ENCODE measurements around the gene KRTAP3-3.

KRTAP3-3 gene

DNA sequence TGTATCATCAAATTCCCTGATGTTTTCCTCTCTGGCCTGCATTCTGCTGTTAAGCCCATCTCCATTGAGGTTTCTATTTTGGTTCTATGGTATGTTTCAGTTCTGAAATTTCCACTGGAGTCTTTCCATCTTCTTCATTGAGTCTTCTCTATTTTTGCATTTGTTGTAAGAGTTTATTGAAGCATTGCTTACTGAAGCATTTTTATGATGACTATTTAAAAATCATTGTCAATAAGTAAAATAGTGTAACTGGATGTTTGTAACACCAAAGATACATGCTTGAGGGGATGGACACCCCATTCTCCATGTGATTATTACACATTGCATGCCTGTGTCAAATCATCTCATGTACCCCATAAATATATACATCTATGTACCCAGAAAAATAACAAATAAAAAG lies 18.4 kb downstream of the KRTAP3-3 start:
- no peaks in the 10 kb centered on the region for H3K79me1 ChIP-seq (replicated peaks; ENCODE audit: low read length, poor library complexity, severe bottlenecking)
- DNase-seq = no peak

DNA sequence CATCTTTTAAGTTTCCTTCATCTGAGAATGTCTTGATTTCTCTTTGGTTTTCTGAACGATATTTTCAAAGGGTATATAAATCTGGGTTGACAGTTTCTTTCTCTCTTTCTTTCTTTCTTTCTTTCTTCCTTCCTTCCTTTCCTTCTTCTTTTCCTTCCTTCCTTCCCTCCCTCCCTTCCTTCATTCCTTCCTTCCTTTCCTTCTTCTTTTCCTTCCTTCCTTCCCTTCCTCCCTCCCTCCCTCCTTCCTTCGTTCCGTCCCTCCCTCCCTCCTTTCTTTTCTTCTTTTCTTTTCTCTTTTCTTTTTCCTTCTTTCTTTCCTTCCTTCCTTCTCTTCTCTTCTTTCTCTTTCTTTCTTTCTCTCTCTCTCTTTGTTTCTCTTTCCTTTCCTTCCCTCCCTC lies 19.6 kb downstream of the KRTAP3-3 start:
- Histone ChIP-seq H3K4me2 (ENCODE audit: low read length, poor library complexity, severe bottlenecking) (no peak overlapping the region), H3K9ac (ENCODE audit: low read length) (no peak overlapping the region), H3K36me3 (ENCODE audit: control insufficient read depth in 1 of 2, insufficient read depth in 2 of 2, low read depth in 1 of 2, low read length in 2 of 2) (no peaks in the 10 kb centered on the region), H3K27ac (ENCODE audit: low read length, poor library complexity, severe bottlenecking) (no peak overlapping the region), H2AFZ (ENCODE audit: low read depth, low read length) (no peak overlapping the region), H3K4me1 (ENCODE audit: control insufficient read depth, insufficient read depth, low read depth, low read length) (peaks cover 3% of the 10 kb centered on the region), H3K4me3 (ENCODE audit: insufficient read depth in 1 of 2, low read depth in 1 of 2, low read length in 2 of 2) (no peak overlapping the region), H4K91ac (ENCODE audit: low read length) (no peak overlapping the region), H2AK5ac (ENCODE audit: low read length, severe bottlenecking) (no peak overlapping the region), H2BK15ac (ENCODE audit: low read depth, poor library complexity, severe bottlenecking) (no peak overlapping the region), H3K4ac (ENCODE audit: low read depth in 1 of 2, low read length in 2 of 2) (no peak overlapping the region), H3K14ac (ENCODE audit: low read length in 2 of 2) (no peak overlapping the region), H2BK5ac (ENCODE audit: low read depth, low read length, poor library complexity, severe bottlenecking) (no peak overlapping the region), H3K18ac (ENCODE audit: low read depth in 1 of 2, low read length in 2 of 2) (no peak overlapping the region), H3K9me3 (ENCODE audit: control insufficient read depth, low read length) (no peaks in the 10 kb centered on the region), H3K27me3 (ENCODE audit: control insufficient read depth in 1 of 2, insufficient read depth in 1 of 2, low read length in 2 of 2) (no peaks in the 10 kb centered on the region), H3K23ac (ENCODE audit: low read length in 2 of 2) (no peak overlapping the region), H4K8ac (ENCODE audit: low read length) (no peak overlapping the region), H2BK12ac (ENCODE audit: low read length in 2 of 2) (no peak overlapping the region), H2BK120ac (ENCODE audit: low read depth, low read length) (no peak overlapping the region), H3K79me1 (replicated peaks; ENCODE audit: low read length, poor library complexity, severe bottlenecking) (no peaks in the 10 kb centered on the region)
- WGBS = 94% methylated on average over 3 of the region's 3 CpGs
- no peak for DNase-seq

More for the DNA sequence above, 18.4 kb downstream of the KRTAP3-3 start:
- no peak overlapping the region for H3K9ac ChIP-seq (ENCODE audit: low read length)
- H4K8ac ChIP-seq (ENCODE audit: low read length) = no peak overlapping the region
- H2BK120ac ChIP-seq (ENCODE audit: low read depth, low read length) = no peak overlapping the region
- no peak overlapping the region for H2AK5ac ChIP-seq (ENCODE audit: low read length, severe bottlenecking)
- no peak overlapping the region for H3K27ac ChIP-seq (ENCODE audit: low read length, poor library complexity, severe bottlenecking)
- H3K14ac ChIP-seq (ENCODE audit: low read length in 2 of 2) = no peak overlapping the region
- H3K4ac ChIP-seq (ENCODE audit: low read depth in 1 of 2, low read length in 2 of 2) = no peak overlapping the region
- no peak overlapping the region for H2BK12ac ChIP-seq (ENCODE audit: low read length in 2 of 2)
- H3K4me2 ChIP-seq (ENCODE audit: low read length, poor library complexity, severe bottlenecking) = no peak overlapping the region
- H4K91ac ChIP-seq (ENCODE audit: low read length) = no peak overlapping the region
- no peak overlapping the region for H3K4me3 ChIP-seq (ENCODE audit: insufficient read depth in 1 of 2, low read depth in 1 of 2, low read length in 2 of 2)
- H3K4me1 ChIP-seq (ENCODE audit: control insufficient read depth, insufficient read depth, low read depth, low read length) = peaks cover 5% of the 10 kb centered on the region
- H3K27me3 ChIP-seq (ENCODE audit: control insufficient read depth in 1 of 2, insufficient read depth in 1 of 2, low read length in 2 of 2) = no peaks in the 10 kb centered on the region
- H2BK15ac ChIP-seq (ENCODE audit: low read depth, poor library complexity, severe bottlenecking) = no peak overlapping the region
- H2BK5ac ChIP-seq (ENCODE audit: low read depth, low read length, poor library complexity, severe bottlenecking) = no peak overlapping the region
- no peak overlapping the region for H3K23ac ChIP-seq (ENCODE audit: low read length in 2 of 2)
- H3K36me3 ChIP-seq (ENCODE audit: control insufficient read depth in 1 of 2, insufficient read depth in 2 of 2, low read depth in 1 of 2, low read length in 2 of 2) = no peaks in the 10 kb centered on the region
- H2AFZ ChIP-seq (ENCODE audit: low read depth, low read length) = no peak overlapping the region
- H3K9me3 ChIP-seq (ENCODE audit: control insufficient read depth, low read length) = no peaks in the 10 kb centered on the region
- H3K18ac ChIP-seq (ENCODE audit: low read depth in 1 of 2, low read length in 2 of 2) = no peak overlapping the region

GRCh38 chr17:40967582-40967981 lies 26.4 kb downstream of the KRTAP3-3 start:
- Histone ChIP-seq H3K4me1 (ENCODE audit: control insufficient read depth, insufficient read depth, low read depth, low read length) (no peaks in the 10 kb centered on the region), H2BK15ac (ENCODE audit: low read depth, poor library complexity, severe bottlenecking) (no peak overlapping the region), H3K27me3 (ENCODE audit: control insufficient read depth in 1 of 2, insufficient read depth in 1 of 2, low read length in 2 of 2) (no peaks in the 10 kb centered on the region), H3K79me1 (replicated peaks; ENCODE audit: low read length, poor library complexity, severe bottlenecking) (no peaks in the 10 kb centered on the region), H2BK120ac (ENCODE audit: low read depth, low read length) (no peak overlapping the region), H2BK12ac (ENCODE audit: low read length in 2 of 2) (no peak overlapping the region), H3K18ac (ENCODE audit: low read depth in 1 of 2, low read length in 2 of 2) (no peak overlapping the region), H2AFZ (ENCODE audit: low read depth, low read length) (no peak overlapping the region), H3K23ac (ENCODE audit: low read length in 2 of 2) (no peak overlapping the region), H4K91ac (ENCODE audit: low read length) (no peak overlapping the region), H2AK5ac (ENCODE audit: low read length, severe bottlenecking) (no peak overlapping the region), H3K4ac (ENCODE audit: low read depth in 1 of 2, low read length in 2 of 2) (no peak overlapping the region), H3K4me2 (ENCODE audit: low read length, poor library complexity, severe bottlenecking) (no peak overlapping the region), H3K9me3 (ENCODE audit: control insufficient read depth, low read length) (no peaks in the 10 kb centered on the region), H3K27ac (ENCODE audit: low read length, poor library complexity, severe bottlenecking) (no peak overlapping the region), H3K9ac (ENCODE audit: low read length) (no peak overlapping the region), H3K14ac (ENCODE audit: low read length in 2 of 2) (no peak overlapping the region), H3K36me3 (ENCODE audit: control insufficient read depth in 1 of 2, insufficient read depth in 2 of 2, low read depth in 1 of 2, low read length in 2 of 2) (no peaks in the 10 kb centered on the region), H3K4me3 (ENCODE audit: insufficient read depth in 1 of 2, low read depth in 1 of 2, low read length in 2 of 2) (no peak overlapping the region), H2BK5ac (ENCODE audit: low read depth, low read length, poor library complexity, severe bottlenecking) (no peak overlapping the region), H4K8ac (ENCODE audit: low read length) (no peak overlapping the region)
- WGBS = no CpG with 5 or more reads among the region's 1 CpG
- DNase-seq = no peak

GRCh38 chr17:40966848-40967247 lies 27.1 kb downstream of the KRTAP3-3 start, which contains the start of gene KRT39:
Gene KRT39 (minus strand): TSS chr17:40966948. CDS start chr17:40966856, 92 bp downstream.
- Histone ChIP-seq H2BK15ac (ENCODE audit: low read depth, poor library complexity, severe bottlenecking) (no peak within 1 kb of the TSS), H2BK12ac (ENCODE audit: low read length in 2 of 2) (no peak within 1 kb of the TSS), H2BK5ac (ENCODE audit: low read depth, low read length, poor library complexity, severe bottlenecking) (no peak within 1 kb of the TSS), H3K9me3 (ENCODE audit: control insufficient read depth, low read length) (no peaks in the 10 kb centered on the region), H3K18ac (ENCODE audit: low read depth in 1 of 2, low read length in 2 of 2) (no peak within 1 kb of the TSS), H3K27ac (ENCODE audit: low read length, poor library complexity, severe bottlenecking) (no peak within 1 kb of the TSS), H3K4me1 (ENCODE audit: control insufficient read depth, insufficient read depth, low read depth, low read length) (peaks cover 2% of the 10 kb centered on the region), H3K23ac (ENCODE audit: low read length in 2 of 2) (no peak within 1 kb of the TSS), H3K27me3 (ENCODE audit: control insufficient read depth in 1 of 2, insufficient read depth in 1 of 2, low read length in 2 of 2) (no peaks in the 10 kb centered on the region), H3K4ac (ENCODE audit: low read depth in 1 of 2, low read length in 2 of 2) (no peak within 1 kb of the TSS), H3K36me3 (ENCODE audit: control insufficient read depth in 1 of 2, insufficient read depth in 2 of 2, low read depth in 1 of 2, low read length in 2 of 2) (no peaks in the 10 kb centered on the region), H4K91ac (ENCODE audit: low read length) (no peak within 1 kb of the TSS), H3K14ac (ENCODE audit: low read length in 2 of 2) (no peak within 1 kb of the TSS), H3K4me3 (ENCODE audit: insufficient read depth in 1 of 2, low read depth in 1 of 2, low read length in 2 of 2) (no peak within 1 kb of the TSS), H3K79me1 (replicated peaks; ENCODE audit: low read length, poor library complexity, severe bottlenecking) (no peaks in the 10 kb centered on the region), H2BK120ac (ENCODE audit: low read depth, low read length) (no peak within 1 kb of the TSS), H4K8ac (ENCODE audit: low read length) (no peak within 1 kb of the TSS), H3K4me2 (ENCODE audit: low read length, poor library complexity, severe bottlenecking) (no peak within 1 kb of the TSS), H2AK5ac (ENCODE audit: low read length, severe bottlenecking) (no peak within 1 kb of the TSS), H2AFZ (ENCODE audit: low read depth, low read length) (no peak within 1 kb of the TSS), H3K9ac (ENCODE audit: low read length) (no peak within 1 kb of the TSS)
- no CpG with 5 or more reads among the region's 1 CpG for WGBS
- no peak for DNase-seq
